GM18867 (cell line): ENCODE measurements around the gene TMEM59.
"Not testable (repeated sequence)": the region's sequence is repeated elsewhere in the genome, so short reads cannot be mapped to it uniquely, and the experiment has no call there.

Experiments
- ATAC-seq: cut with Tn5 transposase; IDR thresholded peaks from one replicate; pipeline ENCODE4 v1.9.1; 2021; ENCODE audit warnings: mild to moderate bottlenecking, moderate library complexity; ENCODE audit not compliant: unreplicated experiment

The TMEM59 gene, protein sequence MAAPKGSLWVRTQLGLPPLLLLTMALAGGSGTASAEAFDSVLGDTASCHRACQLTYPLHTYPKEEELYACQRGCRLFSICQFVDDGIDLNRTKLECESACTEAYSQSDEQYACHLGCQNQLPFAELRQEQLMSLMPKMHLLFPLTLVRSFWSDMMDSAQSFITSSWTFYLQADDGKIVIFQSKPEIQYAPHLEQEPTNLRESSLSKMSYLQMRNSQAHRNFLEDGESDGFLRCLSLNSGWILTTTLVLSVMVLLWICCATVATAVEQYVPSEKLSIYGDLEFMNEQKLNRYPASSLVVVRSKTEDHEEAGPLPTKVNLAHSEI

GRCh38 chr1:54052934-54053744 lies at the start of gene TMEM59, which contains the start of gene TCEANC2:
TSS of gene TMEM59 (minus strand) at chr1:54053204. CDS start at chr1:54053188, 16 bp downstream.
TSS of gene TCEANC2 (plus strand) at chr1:54053608. CDS start at chr1:54054423, 815 bp downstream.
- peak; percentile 91 for ATAC-seq

- no peak for ATAC-seq
Measured at GRCh38 chr1:54100500-54100899, 47.5 kb upstream of the TMEM59 start.

- ATAC-seq = no peak
Measured at GRCh38 chr1:54099061-54099610, 46.1 kb upstream of the TMEM59 start.

GRCh38 chr1:54096877-54097240 lies 43.9 kb upstream of the TMEM59 start:
- ATAC-seq = no peak

DNA sequence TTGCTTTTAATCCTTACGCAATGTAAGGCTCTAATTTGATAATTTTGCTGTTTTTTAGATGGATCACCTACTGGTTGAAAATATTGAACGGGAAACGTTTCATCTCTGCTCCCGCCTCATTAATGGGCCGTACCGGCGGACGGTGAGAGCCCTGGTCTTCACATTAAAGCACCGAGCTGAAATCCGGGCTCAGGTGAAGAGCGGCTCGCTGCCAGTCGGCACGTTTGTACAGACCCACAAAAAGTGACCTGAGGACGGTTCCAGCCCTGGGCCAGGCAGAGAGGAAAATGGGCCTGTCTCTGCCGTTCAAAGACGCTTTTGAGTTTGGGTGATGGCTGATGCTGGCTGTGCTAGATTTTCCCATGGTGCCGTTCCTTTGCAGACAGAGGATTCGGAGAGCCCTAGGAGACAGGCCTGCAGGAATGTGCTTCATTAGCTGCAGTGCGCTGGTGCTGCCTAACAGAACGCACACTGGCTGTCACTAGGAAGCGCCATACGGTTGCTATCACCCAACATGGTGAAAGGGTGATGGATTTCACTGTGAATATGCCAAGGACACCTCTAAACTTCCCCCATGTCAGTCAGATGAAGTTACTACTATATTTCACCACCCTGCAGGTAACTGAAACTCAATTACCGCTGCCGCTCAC lies 43.3 kb upstream of the TMEM59 start:
- ATAC-seq = no peak

- ATAC-seq = no peak
Measured at GRCh38 chr1:54095546-54096226, 42.7 kb upstream of the TMEM59 start.

DNA sequence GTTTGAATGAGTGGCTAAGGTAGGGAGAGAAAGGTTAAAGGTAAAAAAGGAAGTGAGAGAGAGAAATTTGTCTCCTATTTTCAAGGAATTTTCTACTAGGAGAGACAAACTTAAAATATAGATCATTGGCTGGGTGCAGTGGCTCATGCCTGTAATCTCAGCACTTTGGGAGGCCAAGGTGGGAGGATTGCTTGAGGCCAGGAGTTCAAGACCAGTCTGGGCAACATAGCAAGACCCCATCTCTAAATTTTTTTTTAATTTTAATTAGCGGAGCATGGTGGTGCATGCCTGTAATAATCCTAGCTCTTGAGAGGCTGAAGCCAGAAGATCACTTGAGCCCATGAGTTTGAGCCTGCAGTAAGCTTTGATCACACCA lies 41.7 kb upstream of the TMEM59 start:
- ATAC-seq = not testable (repeated sequence)

- no peak for ATAC-seq
Measured at GRCh38 chr1:54094001-54094729, 41.2 kb upstream of the TMEM59 start.

- ATAC-seq = no peak
Measured at GRCh38 chr1:54091666-54092065, 38.7 kb upstream of the TMEM59 start.

DNA sequence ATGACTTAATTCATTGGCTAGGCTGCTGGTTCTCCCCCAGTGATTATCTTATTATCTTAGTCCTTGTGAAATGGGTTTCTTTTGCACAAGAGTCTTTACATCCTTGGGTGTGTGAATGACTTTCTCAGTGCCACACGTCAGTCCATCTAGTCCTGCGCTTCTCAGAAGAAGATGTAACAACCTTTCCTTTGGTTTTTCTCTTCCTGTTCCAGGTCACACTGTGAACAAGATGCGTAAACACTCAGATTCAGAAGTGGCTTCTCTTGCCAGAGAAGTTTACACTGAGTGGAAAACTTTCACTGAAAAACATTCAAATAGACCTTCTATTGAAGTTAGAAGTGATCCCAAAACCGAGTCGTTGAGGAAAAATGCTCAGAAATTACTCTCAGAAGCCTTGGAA lies 35.4 kb upstream of the TMEM59 start:
- ATAC-seq = no peak

GRCh38 chr1:54086754-54087153 lies 33.8 kb upstream of the TMEM59 start:
- ATAC-seq = no peak

GRCh38 chr1:54084794-54085193 lies 31.8 kb upstream of the TMEM59 start:
- ATAC-seq = no peak

GRCh38 chr1:54081306-54082270 lies 28.6 kb upstream of the TMEM59 start:
- ATAC-seq = peak; percentile 81

- no peak for ATAC-seq
Measured at GRCh38 chr1:54080598-54081049, 27.6 kb upstream of the TMEM59 start.

GRCh38 chr1:54077359-54077758 lies 24.4 kb upstream of the TMEM59 start:
- no peak for ATAC-seq

DNA sequence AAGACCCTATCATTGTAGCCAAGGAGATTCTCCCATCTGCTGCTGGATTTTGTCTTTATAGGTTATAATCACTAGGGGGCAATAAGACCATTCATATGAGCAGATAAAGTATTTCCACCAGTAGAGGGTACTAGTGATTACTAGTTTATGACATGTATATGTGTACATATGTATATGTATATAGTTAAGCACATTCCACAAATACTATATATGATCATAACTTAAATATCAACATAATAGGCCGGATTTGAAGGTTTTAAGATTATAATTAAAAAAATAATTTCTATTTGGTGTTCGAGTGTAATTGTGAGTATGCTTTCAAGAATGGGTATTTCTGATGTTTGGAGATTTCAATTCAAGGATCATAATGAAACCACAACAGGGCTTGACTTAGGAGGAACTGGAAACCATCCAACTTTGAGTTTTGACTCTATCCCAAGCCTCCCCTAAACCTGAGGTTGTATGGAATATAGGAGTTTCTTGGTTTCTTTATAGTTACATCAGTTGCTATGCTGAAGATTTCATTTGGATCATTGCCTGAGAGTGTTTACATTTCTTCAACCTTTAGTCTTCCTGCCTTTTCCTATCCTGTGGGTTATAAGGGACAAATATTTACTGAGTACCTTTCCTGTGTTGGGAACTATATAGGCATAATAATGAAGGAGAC lies 17.3 kb upstream of the TMEM59 start:
- ATAC-seq = peak; percentile 73

GRCh38 chr1:54069791-54070170 lies 16.8 kb upstream of the TMEM59 start:
- ATAC-seq = peak; percentile 16

DNA sequence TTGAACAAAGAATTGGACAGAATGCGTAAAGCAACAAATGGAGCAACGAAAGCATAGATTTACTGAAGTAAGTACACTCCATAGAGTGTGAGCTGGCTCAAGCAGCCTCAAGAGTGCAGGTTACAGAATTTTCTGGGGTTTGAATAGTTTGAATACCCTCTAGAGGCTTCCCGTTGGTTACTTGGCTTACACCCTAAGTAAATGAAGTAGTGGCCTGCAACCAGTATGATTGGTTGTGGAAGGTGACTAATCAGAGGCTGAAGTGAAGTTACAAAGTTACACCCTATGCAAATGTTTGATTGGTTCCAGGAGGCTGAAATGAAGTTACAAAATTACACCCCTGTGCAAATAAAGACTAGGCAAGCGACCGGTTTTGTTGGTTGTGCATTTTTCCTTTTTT lies 11.3 kb upstream of the TMEM59 start:
- ATAC-seq = no peak

- ATAC-seq = no peak
Measured at GRCh38 chr1:54054438-54054749, 1.4 kb upstream of the TMEM59 start.
